ENCODE data around the gene CLRN2. TPM values are rescaled to one million over a fixed set of nuclear protein-coding genes. Genes with fewer than 3 reads are reported as not detected.

CLRN2 gene
- total and polyA plus RNA-seq, 10 of the 15 experiments (the other 5 are each of a cell fraction or from before 2014, with no cell fraction given) = not detected

- WGBS (ENCODE audit: insufficient coverage, insufficient replicate concordance, low lambda C conversion rate, missing lambda C conversion rate) = 59% methylated on average over 9 of the region's 9 CpGs
- Histone ChIP-seq H3K79me2 (ENCODE audit: control insufficient read depth, insufficient read depth, low read length) (no peaks in the 10 kb centered on the region), H3K4me2 (ENCODE audit: control insufficient read depth, insufficient read depth) (peak overlapping the region; percentile 92), H4K20me1 (ENCODE audit: control insufficient read depth, insufficient read depth) (no peaks in the 10 kb centered on the region), H3K9me3 (replicated peaks; ENCODE audit: control insufficient read depth, insufficient read depth, low read length) (no peaks in the 10 kb centered on the region), H3K4me1 (ENCODE audit: control insufficient read depth, insufficient read depth, low read length) (no peaks in the 10 kb centered on the region; the same call in 1 of the 2 replicates), H3K9ac (ENCODE audit: control insufficient read depth, insufficient read depth, low read length) (peak overlapping the region; percentile 61; the same call in 1 of the 2 replicates), H3K36me3 (ENCODE audit: control insufficient read depth in 2 of 2, insufficient read depth in 2 of 2, low read length in 1 of 2) (no peaks in the 10 kb centered on the region), H3K27ac (ENCODE audit: control insufficient read depth, insufficient read depth) (no peak overlapping the region), H3K4me3 (peak overlapping the region; percentile 93), H2AFZ (ENCODE audit: control insufficient read depth, low read depth, low read length) (peak overlapping the region; percentile 89), H3K27me3 (replicated peaks in 1 of 2; ENCODE audit: control insufficient read depth in 2 of 2, insufficient read depth in 2 of 2, low read length in 1 of 2) (no peaks in the 10 kb centered on the region)
- FAIRE-seq (no peak), ATAC-seq (no peak), DNase-seq (ENCODE audit: low read depth, low spot score) (no peak)
- intact Hi-C loops (cut with micrococcal nuclease; ENCODE audit: unreplicated experiment) = no loop called here
- in situ Hi-C loops (cut with MboI) = no loop called here
- POLR2A ChIA-PET = no interaction called here
- no peak for TF ChIP-seq ATF3 (IDR thresholded peaks at IDR 0.05; ENCODE audit: borderline replicate concordance, extremely low read depth, low read depth, low read length)
- TF ChIP-seq IRF4 (IDR thresholded peaks at IDR 0.05; ENCODE audit: low read depth, low read length) = no peak
- RAD21 ChIA-PET (ENCODE audit: unreplicated experiment) = no interaction called here
- BruUV-seq (replicated peaks) = TSS peak; percentile 71
- CTCF ChIA-PET = interaction anchor here (1.2 kb wide), 1 partner anchor 42 kb away, joined by 3 read pairs; no protein-coding TSS in a partner anchor
- SMC1A ChIA-PET (ENCODE audit: uncharacterized antibody, unreplicated experiment) = no interaction called here
Observed at GRCh38 chr4:17511051-17511450, 3.9 kb upstream of the CLRN2 start.

DNA sequence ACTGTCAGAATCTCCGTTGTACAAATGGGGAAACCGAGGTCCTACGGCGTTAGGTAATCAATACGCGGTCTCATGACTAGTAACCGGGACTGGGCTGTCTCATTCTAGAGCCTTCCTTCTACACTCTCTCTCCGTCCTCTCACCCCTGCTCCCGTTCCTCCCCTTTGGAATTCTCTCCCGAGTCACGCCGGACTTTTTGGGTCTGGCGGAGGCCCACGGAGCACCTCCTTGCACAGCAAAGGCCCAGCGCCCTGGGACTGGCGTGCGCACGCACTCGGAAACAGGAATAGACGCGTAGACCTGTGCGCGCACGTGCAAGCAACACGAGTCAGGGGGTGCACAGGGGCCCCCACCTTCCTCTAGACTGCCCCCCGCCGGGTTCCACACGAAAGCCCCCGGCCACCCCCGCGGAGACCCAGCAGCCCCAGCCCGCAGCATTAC, 3.4 kb upstream of the CLRN2 start:
- peak overlapping the region; percentile 61 for H3K9ac ChIP-seq (ENCODE audit: control insufficient read depth, insufficient read depth, low read length)
- peak overlapping the region; percentile 93 for H3K4me3 ChIP-seq
- peak overlapping the region; percentile 89 for H2AFZ ChIP-seq (ENCODE audit: control insufficient read depth, low read depth, low read length)
- ChIA-PET CTCF (no interaction called here), SMC1A (ENCODE audit: uncharacterized antibody, unreplicated experiment) (no interaction called here), POLR2A (no interaction called here), RAD21 (ENCODE audit: unreplicated experiment) (no interaction called here)
- no peaks in the 10 kb centered on the region for H3K79me2 ChIP-seq (ENCODE audit: control insufficient read depth, insufficient read depth, low read length)
- ATAC-seq (peak; percentile 78), DNase-seq (ENCODE audit: low read depth, low spot score) (no peak), FAIRE-seq (no peak)
- no peaks in the 10 kb centered on the region; the same call in 1 of the 2 replicates for H3K4me1 ChIP-seq (ENCODE audit: control insufficient read depth, insufficient read depth, low read length)
- no peaks in the 10 kb centered on the region for H4K20me1 ChIP-seq (ENCODE audit: control insufficient read depth, insufficient read depth)
- in situ Hi-C loops (cut with MboI) (no loop called here), intact Hi-C loops (cut with micrococcal nuclease; ENCODE audit: unreplicated experiment) (no loop called here)
- no peaks in the 10 kb centered on the region for H3K9me3 ChIP-seq (replicated peaks; ENCODE audit: control insufficient read depth, insufficient read depth, low read length)
- no peaks in the 10 kb centered on the region for H3K36me3 ChIP-seq (ENCODE audit: control insufficient read depth in 2 of 2, insufficient read depth in 2 of 2, low read length in 1 of 2)
- BruUV-seq (replicated peaks) = no TSS peak
- TF ChIP-seq BHLHE40 (IDR thresholded peaks at IDR 0.05; ENCODE audit: borderline replicate concordance in 1 of 2, low read depth in 2 of 2, low read length in 1 of 2) (peak; percentile 71 to 92; a peak in 3 of 4 replicates), YY1 (IDR thresholded peaks at IDR 0.05; ENCODE audit: low read depth, low read length) (no peak), MXI1 (IDR thresholded peaks at IDR 0.05; ENCODE audit: low read depth, low read length) (0 out of 2 replicates have a peak, but pooled peaks have one; percentile 40)
- H3K27ac ChIP-seq (ENCODE audit: control insufficient read depth, insufficient read depth) = no peak overlapping the region
- 25% methylated on average over 32 of the region's 32 CpGs for WGBS (ENCODE audit: insufficient coverage, insufficient replicate concordance, low lambda C conversion rate, missing lambda C conversion rate)
- H3K27me3 ChIP-seq (replicated peaks in 1 of 2; ENCODE audit: control insufficient read depth in 2 of 2, insufficient read depth in 2 of 2, low read length in 1 of 2) = no peaks in the 10 kb centered on the region
- peak overlapping the region; percentile 92 for H3K4me2 ChIP-seq (ENCODE audit: control insufficient read depth, insufficient read depth)

Data from GM12878 (cell line).